Measurements from ENCODE around the gene BIRC5.
"Not testable (repeated sequence)": the region's sequence is repeated elsewhere in the genome, so short reads cannot be mapped to it uniquely, and the experiment has no call there.

Gene BIRC5

DNA sequence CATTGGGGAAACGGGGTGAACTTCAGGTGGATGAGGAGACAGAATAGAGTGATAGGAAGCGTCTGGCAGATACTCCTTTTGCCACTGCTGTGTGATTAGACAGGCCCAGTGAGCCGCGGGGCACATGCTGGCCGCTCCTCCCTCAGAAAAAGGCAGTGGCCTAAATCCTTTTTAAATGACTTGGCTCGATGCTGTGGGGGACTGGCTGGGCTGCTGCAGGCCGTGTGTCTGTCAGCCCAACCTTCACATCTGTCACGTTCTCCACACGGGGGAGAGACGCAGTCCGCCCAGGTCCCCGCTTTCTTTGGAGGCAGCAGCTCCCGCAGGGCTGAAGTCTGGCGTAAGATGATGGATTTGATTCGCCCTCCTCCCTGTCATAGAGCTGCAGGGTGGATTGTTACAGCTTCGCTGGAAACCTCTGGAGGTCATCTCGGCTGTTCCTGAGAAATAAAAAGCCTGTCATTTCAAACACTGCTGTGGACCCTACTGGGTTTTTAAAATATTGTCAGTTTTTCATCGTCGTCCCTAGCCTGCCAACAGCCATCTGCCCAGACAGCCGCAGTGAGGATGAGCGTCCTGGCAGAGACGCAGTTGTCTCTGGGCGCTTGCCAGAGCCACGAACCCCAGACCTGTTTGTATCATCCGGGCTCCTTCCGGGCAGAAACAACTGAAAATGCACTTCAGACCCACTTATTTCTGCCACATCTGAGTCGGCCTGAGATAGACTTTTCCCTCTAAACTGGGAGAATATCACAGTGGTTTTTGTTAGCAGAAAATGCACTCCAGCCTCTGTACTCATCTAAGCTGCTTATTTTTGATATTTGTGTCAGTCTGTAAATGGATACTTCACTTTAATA is 10.4 kb downstream of the BIRC5 start:
- in situ Hi-C loops (cut with MboI; ENCODE audit: low sequenced_read_pairs) = no loop called here

DNA sequence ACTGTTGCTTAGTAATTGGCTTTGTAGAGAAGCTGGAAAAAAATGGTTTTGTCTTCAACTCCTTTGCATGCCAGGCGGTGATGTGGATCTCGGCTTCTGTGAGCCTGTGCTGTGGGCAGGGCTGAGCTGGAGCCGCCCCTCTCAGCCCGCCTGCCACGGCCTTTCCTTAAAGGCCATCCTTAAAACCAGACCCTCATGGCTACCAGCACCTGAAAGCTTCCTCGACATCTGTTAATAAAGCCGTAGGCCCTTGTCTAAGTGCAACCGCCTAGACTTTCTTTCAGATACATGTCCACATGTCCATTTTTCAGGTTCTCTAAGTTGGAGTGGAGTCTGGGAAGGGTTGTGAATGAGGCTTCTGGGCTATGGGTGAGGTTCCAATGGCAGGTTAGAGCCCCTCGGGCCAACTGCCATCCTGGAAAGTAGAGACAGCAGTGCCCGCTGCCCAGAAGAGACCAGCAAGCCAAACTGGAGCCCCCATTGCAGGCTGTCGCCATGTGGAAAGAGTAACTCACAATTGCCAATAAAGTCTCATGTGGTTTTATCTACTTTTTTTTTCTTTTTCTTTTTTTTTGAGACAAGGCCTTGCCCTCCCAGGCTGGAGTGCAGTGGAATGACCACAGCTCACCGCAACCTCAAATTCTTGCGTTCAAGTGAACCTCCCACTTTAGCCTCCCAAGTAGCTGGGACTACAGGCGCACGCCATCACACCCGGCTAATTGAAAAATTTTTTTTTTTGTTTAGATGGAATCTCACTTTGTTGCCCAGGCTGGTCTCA is 11.2 kb downstream of the BIRC5 start:
- in situ Hi-C loops (cut with MboI; ENCODE audit: low sequenced_read_pairs) = no loop called here

DNA sequence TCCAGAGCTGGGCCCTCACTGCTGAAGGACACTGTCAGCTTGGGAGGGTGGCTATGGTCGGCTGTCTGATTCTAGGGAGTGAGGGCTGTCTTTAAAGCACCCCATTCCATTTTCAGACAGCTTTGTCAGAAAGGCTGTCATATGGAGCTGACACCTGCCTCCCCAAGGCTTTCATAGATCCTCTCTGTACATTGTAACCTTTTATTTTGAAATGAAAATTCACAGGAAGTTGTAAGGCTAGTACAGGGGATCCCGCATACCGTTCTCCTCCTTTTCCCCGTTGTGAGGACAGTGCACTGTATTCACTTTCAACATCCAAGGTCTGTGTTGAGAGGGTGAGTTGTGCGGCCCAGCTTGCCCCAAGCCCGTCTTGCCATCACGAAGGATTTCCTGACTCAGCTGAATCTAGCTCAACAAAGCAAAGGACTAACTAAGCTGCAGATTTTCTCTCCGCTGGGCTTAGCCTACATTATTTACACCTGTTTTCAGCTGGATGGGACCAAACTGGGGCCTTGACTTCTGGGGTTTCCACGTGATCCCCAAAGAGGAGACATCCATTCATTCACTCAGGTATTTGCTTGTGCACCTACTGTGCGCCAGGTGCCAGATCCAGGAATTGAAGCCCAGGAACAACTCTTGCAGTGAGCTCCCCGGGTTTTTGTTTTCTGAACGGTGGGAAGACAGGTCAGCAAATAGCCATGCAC is 12.2 kb downstream of the BIRC5 start:
- in situ Hi-C loops (cut with MboI; ENCODE audit: low sequenced_read_pairs) = no loop called here

DNA sequence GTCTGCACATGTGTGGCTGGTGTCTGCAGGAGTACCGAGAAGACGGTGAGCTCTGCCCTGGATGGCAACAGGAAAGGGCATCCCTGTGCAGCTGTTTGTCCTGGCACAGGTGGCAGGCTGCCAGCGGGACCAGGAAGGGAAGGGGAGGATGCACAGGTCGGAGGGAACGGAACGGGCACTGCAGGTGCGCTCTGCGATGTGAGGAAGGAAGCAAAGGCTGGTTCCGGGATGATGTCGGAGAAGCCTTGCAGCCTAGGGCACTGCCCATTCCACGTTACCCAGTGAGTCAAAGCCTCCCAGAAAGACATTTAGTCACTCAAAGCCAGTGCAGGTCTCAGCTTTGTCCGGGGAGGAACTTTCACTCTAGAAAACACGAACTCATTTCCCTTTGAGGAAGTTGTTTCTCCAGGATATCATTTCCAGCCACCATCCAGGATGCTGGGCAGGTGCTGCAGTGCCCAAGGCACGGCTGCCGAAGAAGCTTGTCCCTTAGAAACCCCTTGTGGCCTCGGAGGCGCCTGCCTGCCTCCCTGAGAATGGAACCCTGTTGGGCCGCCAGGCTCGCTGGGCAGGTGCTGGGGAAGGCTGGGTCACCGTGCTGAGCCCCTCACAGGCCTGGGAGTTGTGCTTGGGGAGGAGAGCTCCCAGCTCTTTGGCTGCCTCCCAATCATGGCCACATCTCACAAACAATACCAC is 12.9 kb downstream of the BIRC5 start:
- in situ Hi-C loops (cut with MboI; ENCODE audit: low sequenced_read_pairs) = no loop called here

DNA sequence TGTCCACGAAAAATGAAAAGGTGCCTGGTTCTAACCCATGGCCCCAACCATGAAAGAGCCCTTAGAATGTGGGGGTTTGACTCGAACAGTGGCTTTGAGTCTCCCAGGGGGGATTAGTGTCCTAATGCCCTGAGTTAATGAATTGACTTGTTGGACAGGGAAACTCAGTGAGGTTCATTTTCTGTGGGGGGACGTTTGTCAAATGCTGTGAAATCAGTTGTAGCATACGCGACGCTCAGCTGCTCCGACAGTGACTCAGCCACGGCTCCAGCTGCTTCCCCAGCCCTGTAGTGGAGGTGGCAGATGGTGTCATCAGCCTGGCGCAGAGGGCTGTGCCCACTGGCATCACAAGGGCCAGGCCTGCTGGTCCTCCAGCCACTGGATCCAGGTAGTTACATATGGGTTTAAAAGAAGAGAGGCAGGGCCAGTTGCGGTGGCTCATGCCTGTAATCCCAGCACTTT is 13.4 kb downstream of the BIRC5 start:
- in situ Hi-C loops (cut with MboI; ENCODE audit: low sequenced_read_pairs) = no loop called here

DNA sequence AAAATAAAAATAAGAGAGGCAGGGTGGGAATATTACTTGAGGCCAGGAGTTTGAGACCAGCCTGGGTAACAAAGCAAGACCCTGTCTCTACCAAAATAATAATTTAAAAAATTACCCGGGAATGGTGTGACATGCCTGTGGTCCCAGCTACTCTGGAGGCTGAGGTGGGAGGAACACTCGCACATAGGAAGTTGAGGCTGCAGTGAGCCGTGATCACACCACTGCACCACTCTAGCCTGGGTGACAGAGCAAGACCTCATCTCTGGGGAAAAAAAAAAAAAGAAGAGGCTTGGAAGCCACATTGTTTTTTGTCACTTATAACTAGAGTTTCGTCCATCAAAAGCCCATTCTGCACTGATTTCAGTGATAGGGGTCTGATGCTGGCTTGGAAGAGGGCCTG is 14.1 kb downstream of the BIRC5 start:
- in situ Hi-C loops (cut with MboI; ENCODE audit: low sequenced_read_pairs) = no loop called here

DNA sequence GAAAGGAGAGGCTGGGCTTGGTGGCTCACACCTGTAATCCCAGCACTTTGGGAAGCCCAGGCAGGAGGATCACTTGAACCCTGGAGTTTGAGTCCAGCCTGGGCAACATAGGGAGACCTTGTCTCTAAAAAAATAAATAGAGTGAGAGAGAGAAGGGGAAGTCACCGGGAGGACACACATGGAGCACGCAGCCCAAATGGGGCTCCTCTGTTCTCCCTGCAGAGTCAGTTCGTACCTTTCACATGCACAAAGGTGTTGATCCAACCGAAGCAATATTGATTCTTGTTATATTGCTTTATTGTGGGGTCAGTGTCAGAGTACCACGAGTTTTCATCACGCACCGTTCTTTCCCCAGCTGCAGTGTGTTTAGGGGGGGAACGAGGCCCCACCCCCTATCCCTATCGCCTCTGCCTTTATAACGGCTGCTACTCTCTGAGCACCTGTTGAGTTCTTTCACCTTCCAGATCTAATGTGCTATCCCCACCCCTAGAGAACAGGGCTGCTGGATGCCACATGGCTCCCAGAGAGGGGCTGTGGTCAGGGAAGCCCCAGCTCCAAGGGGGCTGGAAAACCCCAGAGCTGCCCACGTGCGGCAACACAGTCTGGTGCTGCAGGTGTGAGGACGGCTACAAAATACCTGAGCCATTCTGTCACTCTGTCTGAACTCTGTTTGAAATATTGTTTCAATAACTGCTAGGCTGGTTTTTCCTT is 16.4 kb downstream of the BIRC5 start:
- in situ Hi-C loops (cut with MboI; ENCODE audit: low sequenced_read_pairs) = no loop called here

DNA sequence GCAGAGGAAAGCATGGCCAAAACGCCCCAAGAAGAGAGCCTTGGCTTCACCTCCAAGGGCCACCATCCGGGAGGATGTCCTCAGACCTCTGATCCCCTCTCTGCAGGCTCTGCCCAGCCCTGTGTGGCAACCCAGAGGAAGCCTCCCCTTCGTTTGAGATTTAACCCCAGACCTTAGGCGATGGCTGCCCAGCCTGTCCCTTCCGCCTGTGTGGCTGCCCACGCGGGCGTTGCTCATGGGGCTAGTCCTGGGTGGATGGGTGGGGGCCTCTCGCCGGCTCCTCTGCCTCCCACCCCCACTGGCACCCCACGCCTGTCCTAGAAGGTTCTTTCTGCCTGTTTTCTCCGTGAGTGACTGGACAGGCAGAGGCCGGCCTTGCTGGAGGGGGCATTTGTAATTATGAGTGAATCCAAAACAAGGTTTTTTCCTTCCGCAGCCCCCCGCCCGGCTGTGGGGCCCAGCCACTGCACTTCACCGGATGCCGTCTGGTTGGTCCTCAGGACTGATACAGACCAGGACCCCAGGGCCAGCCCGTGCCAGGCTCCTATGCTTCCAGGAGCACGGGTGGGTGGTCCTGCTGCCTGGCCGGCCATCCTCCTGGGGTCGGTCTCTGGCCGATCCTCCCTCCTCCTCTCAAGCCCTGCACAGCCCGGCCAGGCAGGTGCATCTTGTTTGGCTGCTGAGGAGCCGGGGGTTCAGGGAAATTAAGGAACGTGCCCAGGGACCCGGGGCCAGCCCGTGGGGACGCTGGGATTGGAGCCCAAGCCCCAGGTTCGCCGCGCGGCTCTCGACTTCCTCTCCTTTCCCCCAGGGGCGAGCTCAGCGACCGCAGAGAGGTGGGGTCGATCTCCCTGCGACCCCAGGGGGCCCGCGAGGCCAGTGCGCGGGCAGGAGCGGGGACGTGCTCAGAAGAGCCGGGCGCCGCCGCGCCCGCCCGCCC is 17.2 kb downstream of the BIRC5 start, which contains the start of gene TMEM235:
TSS of gene TMEM235 (plus strand) at position 636 of the 940 bp plus-strand sequence. CDS start 393 bp downstream, outside the sequence.
- in situ Hi-C loops (cut with MboI; ENCODE audit: low sequenced_read_pairs) = no loop called here

DNA sequence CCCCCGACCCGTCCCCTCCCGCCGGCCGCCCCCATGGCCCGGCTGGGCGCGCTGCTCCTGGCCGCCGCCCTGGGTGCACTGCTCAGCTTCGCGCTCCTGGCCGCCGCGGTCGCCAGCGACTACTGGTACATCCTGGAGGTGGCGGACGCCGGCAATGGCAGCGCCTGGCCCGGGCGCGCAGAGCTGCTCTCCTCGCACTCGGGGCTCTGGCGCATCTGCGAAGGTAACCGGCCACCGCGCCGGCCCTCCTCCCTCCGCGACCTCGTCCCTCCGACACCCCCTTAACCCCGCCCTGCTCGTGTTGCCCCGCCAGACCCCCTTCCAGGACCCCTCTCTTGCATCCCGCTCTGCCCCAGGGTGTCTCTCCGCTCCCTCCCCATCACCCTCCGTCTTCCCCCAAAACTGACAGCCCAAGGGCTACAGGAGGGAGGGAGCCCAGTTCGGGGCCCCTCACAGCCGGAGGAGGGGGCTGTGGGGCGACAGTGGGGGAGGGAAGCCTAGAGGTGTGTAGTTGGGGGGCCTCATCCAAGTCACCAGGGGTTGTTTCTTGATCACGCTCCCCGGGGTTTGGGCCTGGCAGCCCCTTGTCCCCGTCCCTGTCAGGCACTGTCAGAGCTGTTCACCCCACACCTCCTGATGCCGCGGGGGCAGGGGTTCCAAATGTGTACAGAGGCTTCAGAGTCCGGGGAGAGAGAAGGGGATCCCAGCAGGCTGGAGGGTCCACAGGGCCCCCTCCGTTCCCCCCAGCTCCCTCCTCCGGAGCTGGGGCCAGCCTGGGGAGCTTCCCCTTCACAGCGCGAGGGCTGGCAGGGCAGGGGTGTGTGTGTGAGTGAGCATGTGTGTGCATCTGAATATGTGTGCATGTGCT is 18.2 kb downstream of the BIRC5 start:
- in situ Hi-C loops (cut with MboI; ENCODE audit: low sequenced_read_pairs) = no loop called here

DNA sequence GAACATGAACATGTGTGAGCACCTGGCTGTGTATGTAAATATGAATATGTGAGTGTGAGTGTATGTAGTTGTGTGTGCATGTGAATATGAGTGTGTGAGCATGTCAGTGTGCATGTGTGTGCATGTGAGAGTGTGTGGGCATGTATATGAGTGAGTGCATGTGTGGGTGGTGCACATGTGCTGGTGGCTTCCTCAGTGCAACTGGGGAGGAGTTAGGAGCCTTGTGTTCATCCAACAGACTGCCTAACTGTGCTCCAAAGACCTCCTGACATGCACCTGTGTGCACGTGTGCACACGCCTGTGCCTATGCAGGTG is 18.8 kb downstream of the BIRC5 start:
- in situ Hi-C loops (cut with MboI; ENCODE audit: low sequenced_read_pairs) = no loop called here

DNA sequence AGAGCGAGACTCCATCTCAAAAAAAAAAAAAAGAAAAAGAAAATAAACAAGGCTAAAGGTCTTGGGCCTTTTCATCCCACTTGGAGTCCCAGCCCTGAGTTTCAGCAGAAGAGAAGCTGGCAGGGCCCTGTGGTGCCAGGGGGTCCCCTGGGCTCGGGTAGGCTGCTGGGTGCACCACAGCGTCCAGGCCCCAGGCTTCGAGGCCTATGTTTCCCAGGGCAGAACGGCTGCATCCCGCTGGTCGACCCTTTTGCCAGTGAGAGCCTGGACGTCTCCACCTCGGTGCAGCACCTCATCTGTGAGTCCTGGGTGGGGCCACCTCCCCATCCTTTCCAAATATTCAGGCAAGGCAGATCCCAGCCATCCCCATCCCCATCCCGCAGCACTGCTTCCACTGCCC is 19.6 kb downstream of the BIRC5 start:
- in situ Hi-C loops (cut with MboI; ENCODE audit: low sequenced_read_pairs) = no loop called here

DNA sequence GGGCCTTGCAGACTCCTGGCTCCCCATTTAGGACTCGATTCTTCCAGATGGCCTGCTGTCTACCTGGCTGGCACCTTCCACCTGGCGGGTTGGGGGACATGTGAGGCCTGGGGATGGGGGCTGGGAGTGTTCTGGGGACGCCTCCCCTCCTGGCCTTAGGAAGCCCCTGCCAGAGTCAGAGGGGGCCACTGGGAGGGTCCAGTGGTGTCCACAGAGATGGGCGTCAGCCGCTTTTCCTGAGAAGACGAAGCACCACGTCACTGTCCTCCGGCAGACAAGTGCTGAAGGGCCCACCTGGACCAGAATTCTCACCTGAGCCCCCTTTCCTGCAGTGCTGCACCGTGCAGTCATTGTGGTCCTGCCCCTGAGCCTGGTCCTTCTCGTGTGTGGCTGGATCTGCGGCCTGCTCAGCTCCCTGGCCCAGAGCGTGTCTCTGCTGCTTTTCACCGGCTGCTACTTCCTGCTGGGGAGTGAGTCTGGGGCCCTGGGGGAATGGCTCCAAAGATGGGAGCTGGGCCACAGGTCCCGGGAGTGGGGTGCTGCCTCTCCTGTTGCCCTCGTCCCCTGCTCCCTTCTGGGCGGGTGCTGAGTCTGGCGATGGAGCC is 20.3 kb downstream of the BIRC5 start:
- in situ Hi-C loops (cut with MboI; ENCODE audit: low sequenced_read_pairs) = no loop called here

DNA sequence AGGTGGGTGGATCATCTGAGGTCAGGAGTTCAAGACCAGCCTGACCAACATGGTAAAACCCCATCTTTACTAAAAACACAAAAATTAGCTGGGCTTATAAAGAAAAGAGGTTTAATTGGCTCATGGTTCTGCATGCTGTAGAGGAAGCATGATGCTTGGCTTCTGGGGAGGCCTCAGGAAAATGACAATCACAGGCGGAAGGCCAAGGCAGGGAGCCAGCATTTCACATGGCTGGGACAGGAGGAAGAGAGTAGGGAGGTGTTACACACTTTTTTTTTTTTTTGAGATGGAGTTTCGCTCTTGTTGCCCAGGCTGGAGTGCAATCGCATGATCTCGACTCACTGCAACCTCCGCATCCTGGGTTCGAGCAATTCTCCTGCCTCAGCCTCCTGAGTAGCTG is 21.0 kb downstream of the BIRC5 start:
- in situ Hi-C loops (cut with MboI; ENCODE audit: low sequenced_read_pairs) = not testable (repeated sequence)

DNA sequence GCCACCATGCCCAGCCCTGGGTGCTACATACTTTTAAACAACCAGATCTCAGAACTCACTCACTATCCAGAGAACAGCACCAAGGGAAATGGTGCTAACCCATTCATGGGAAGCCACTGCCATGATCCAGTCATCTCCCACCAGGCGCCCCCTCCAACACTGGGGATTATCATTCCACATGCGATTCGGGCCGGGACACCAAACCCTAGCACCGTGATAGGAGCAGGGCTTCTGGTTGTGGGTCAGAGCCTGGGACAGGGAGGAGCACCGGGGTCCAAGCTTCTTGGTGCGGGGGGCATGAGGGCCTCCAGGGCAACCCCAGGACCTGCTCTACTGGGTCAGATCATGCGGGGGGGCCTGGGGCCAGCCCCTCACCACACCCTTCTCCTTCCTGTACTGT is 21.8 kb downstream of the BIRC5 start:
- in situ Hi-C loops (cut with MboI; ENCODE audit: low sequenced_read_pairs) = no loop called here

DNA sequence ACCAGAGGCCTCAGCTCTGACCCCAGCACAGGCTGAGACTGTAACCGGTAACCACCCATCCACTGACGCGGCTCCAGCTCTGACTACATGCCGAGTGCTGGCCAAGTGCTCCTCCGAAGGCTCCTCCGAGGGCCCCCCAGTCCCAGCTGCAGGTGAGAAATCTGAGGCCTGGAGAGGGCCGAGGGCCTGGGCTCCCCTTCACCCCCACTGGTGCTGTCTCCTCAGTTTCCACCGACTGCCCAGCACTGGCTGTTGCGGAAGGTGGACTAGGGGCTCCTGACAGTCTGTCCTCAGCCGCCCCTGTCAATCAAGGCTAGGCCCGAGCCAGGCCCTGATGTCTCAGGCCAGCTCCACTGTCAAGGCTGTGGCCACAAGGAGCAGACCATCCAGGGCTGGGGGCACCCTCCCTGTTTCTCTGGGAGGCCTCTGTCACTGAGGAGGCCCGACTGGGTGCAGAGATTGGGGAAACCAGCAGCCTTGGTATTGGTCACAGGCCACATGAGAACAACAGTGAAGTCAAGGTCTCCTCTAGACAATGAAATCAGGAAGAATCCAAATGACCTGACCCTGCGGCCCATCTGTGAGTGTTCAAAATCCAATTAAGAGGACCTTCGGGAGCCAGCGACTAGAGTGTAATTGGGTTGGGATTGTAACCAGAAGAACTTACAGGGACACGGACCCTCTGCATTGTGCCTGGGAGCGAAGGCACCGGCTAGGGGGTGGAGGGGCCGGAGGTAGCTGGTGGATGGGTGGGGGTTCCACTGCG is 22.5 kb downstream of the BIRC5 start:
- in situ Hi-C loops (cut with MboI; ENCODE audit: low sequenced_read_pairs) = no loop called here

DNA sequence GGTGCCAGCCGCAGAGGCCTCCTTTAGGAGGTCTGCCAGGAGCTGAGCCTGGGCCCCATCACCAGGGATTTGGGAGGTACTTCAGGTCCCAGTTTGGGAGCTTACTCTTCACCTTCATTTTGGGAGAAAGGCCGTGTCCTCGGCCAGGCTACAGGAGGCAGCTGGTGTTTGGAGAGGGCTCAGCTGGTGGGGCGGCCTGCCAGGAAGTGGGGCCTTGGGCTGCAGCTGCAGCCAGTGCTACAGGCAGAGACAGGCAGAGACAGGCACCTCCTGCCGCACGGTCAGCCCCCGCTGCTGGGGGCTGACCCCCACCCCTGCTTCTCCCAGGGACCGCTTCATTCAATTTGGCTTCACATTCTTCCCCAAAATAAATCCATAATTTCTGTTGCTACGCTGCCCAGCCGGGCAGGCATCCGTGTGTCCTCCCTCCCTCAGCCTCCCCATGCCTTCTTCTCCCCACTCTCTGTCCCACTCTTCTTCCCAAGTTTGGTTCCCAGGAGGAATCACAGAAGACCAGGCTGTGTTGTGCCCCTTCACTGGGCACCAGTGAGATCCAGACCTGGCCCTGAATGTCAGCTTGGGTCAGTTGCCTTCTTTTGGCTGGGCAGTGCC is 23.5 kb downstream of the BIRC5 start:
- in situ Hi-C loops (cut with MboI; ENCODE audit: low sequenced_read_pairs) = no loop called here
